ENCODE results near the gene OTUD5.
"Not testable (repeated sequence)": the region's sequence is repeated elsewhere in the genome, so short reads cannot be mapped to it uniquely, and the experiment has no call there.

OTUD5 gene

GRCh38 chrX:48883729-48884128 lies 73.7 kb downstream of the OTUD5 start:
- DNase-seq, result no peak

DNA sequence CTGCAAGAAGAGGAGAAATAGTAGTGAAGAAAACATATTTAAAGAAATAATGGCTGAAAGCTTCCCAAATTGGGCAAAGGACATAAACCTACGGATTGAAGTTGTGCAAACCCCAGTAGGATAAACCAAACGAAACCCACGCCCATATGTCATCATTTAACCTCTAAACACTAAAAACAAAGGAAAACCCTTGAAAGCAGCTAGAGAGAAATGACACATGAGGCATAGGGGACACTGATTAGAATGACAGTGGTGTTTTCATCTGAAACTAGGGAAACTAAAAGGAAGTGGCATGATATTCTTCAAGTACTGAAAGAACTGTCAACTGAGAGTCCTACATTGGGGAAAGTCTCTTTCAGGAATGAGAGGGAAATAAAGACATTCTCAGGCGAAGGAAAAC lies 80.5 kb downstream of the OTUD5 start:
- not testable (repeated sequence) for DNase-seq
